ENCODE measurements around the gene SCML1. TPM values are rescaled to one million over a fixed set of nuclear protein-coding genes. Genes with fewer than 3 reads are reported as not detected.

SCML1 gene
- total and polyA plus RNA-seq, 10 of the 15 experiments (the other 5 are each of a cell fraction or from before 2014, with no cell fraction given) = 0.62 to 48.3 (median 1.6) TPM

DNA sequence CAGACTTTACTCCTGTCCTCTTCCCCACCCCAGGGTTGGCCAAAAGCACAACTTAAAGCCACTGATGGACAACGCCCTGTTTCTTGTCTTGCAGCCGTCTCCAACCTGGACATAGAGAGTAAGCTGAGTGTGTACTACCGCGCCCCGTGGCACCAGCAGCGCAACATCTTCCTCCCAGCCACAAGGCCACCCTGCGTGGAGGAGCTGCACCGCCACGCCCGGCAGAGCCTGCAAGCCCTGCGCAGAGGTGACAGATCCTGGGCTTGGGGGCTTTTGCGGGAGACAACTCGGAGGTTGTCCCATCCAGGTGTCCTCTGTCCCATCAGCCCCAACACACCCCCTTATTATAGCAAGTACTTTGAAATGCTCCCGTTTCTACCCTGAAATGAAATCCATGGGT, 49.6 kb upstream of the SCML1 start (continued):
- no peak for TF ChIP-seq TARDBP (IDR thresholded peaks at IDR 0.05; ENCODE audit: borderline replicate concordance)
- no peak for TF ChIP-seq DPF2 (IDR thresholded peaks at IDR 0.05)
- TF ChIP-seq BACH1 (IDR thresholded peaks at IDR 0.05; ENCODE audit: borderline replicate concordance) = no peak
- TF ChIP-seq, protein P1, sequence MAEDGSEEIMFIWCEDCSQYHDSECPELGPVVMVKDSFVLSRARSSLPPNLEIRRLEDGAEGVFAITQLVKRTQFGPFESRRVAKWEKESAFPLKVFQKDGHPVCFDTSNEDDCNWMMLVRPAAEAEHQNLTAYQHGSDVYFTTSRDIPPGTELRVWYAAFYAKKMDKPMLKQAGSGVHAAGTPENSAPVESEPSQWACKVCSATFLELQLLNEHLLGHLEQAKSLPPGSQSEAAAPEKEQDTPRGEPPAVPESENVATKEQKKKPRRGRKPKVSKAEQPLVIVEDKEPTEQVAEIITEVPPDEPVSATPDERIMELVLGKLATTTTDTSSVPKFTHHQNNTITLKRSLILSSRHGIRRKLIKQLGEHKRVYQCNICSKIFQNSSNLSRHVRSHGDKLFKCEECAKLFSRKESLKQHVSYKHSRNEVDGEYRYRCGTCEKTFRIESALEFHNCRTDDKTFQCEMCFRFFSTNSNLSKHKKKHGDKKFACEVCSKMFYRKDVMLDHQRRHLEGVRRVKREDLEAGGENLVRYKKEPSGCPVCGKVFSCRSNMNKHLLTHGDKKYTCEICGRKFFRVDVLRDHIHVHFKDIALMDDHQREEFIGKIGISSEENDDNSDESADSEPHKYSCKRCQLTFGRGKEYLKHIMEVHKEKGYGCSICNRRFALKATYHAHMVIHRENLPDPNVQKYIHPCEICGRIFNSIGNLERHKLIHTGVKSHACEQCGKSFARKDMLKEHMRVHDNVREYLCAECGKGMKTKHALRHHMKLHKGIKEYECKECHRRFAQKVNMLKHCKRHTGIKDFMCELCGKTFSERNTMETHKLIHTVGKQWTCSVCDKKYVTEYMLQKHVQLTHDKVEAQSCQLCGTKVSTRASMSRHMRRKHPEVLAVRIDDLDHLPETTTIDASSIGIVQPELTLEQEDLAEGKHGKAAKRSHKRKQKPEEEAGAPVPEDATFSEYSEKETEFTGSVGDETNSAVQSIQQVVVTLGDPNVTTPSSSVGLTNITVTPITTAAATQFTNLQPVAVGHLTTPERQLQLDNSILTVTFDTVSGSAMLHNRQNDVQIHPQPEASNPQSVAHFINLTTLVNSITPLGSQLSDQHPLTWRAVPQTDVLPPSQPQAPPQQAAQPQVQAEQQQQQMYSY (CRISPR knock-in tag; IDR thresholded peaks at IDR 0.05) = no peak
- no peak for TF ChIP-seq TCF3 (IDR thresholded peaks at IDR 0.05; ENCODE audit: borderline replicate concordance, insufficient read depth, low read depth, low read length)
- no peak for TF ChIP-seq GATAD2B (conservative IDR thresholded peaks at IDR 0.05; ENCODE audit: low read depth)
- TF ChIP-seq, protein P2, sequence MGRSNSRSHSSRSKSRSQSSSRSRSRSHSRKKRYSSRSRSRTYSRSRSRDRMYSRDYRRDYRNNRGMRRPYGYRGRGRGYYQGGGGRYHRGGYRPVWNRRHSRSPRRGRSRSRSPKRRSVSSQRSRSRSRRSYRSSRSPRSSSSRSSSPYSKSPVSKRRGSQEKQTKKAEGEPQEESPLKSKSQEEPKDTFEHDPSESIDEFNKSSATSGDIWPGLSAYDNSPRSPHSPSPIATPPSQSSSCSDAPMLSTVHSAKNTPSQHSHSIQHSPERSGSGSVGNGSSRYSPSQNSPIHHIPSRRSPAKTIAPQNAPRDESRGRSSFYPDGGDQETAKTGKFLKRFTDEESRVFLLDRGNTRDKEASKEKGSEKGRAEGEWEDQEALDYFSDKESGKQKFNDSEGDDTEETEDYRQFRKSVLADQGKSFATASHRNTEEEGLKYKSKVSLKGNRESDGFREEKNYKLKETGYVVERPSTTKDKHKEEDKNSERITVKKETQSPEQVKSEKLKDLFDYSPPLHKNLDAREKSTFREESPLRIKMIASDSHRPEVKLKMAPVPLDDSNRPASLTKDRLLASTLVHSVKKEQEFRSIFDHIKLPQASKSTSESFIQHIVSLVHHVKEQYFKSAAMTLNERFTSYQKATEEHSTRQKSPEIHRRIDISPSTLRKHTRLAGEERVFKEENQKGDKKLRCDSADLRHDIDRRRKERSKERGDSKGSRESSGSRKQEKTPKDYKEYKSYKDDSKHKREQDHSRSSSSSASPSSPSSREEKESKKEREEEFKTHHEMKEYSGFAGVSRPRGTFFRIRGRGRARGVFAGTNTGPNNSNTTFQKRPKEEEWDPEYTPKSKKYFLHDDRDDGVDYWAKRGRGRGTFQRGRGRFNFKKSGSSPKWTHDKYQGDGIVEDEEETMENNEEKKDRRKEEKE (IDR thresholded peaks at IDR 0.05) = no peak
- TF ChIP-seq ZNF24 (IDR thresholded peaks at IDR 0.05) = no peak
- TF ChIP-seq, protein P3, sequence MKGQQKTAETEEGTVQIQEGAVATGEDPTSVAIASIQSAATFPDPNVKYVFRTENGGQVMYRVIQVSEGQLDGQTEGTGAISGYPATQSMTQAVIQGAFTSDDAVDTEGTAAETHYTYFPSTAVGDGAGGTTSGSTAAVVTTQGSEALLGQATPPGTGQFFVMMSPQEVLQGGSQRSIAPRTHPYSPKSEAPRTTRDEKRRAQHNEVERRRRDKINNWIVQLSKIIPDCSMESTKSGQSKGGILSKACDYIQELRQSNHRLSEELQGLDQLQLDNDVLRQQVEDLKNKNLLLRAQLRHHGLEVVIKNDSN (IDR thresholded peaks at IDR 0.05; ENCODE audit: borderline replicate concordance, extremely low read length, insufficient read depth, low read depth, low read length) = no peak
- no peak for TF ChIP-seq STAT3 (IDR thresholded peaks at IDR 0.05; ENCODE audit: low read depth, low read length)
